Effector memory CD8-positive, alpha-beta T cell (primary cell): ENCODE data around the gene PTPRE.

Experiments
- ATAC-seq: fragments of 150-1000 bp; cut with Tn5 transposase; replicated peaks from 2 replicates; pipeline ENCODE4 v1.10.0; 2021; ENCODE audit warnings: mild to moderate bottlenecking, moderate library complexity
- DNase-seq, 3 experiments: peaks; one replicate each; pipeline ENCODE4 v3.0.0; 2021
- H3K27ac Mint-ChIP-seq, 2 donors: one replicate each; pipeline ENCODE4 v1.8.0; 2022; ENCODE audit warnings: mild to moderate bottlenecking in 2 of 2, mixed read lengths in 2 of 2, moderate library complexity in 2 of 2
- H3K27me3 Mint-ChIP-seq, 2 donors: one replicate each; pipeline ENCODE4 v1.8.0; 2022; ENCODE audit warnings: mixed read lengths in 2 of 2
- H3K36me3 Mint-ChIP-seq: one replicate; pipeline ENCODE4 v1.8.0; 2022; ENCODE audit warnings: mild to moderate bottlenecking, moderate library complexity, mixed read lengths; ENCODE audit not compliant: insufficient read depth
- H3K4me1 Mint-ChIP-seq, 2 donors: one replicate each; pipeline ENCODE4 v1.8.0; 2022; ENCODE audit warnings: low read depth in 2 of 2, mixed read lengths in 2 of 2
- H3K4me3 Mint-ChIP-seq, 2 donors: one replicate each; pipeline ENCODE4 v1.8.0; 2022; ENCODE audit warnings: mild to moderate bottlenecking in 2 of 2, mixed read lengths in 2 of 2, moderate library complexity in 2 of 2
- H3K9me3 Mint-ChIP-seq, 2 donors: one replicate each; pipeline ENCODE4 v1.8.0; 2022; ENCODE audit warnings: mixed read lengths in 2 of 2

Gene PTPRE

GRCh38 chr10:128036011-128036615, 129.2 kb downstream of the PTPRE start:
- ATAC-seq (no peak), DNase-seq (no peak)
- Mint-ChIP-seq H3K27me3 (no peaks in the 10 kb centered on the region), H3K9me3 (no peaks in the 10 kb centered on the region), H3K36me3 (no peaks in the 10 kb centered on the region), H3K27ac (peak overlapping the region in 1 of 2 donors; percentile 49), H3K4me3 (no peak overlapping the region), H3K4me1 (peaks cover 7 to 9% of the 10 kb centered on the region in 2 donors)

GRCh38 chr10:128036746-128037543, 130.0 kb downstream of the PTPRE start:
- H3K4me3 Mint-ChIP-seq = no peak overlapping the region
- H3K27me3 Mint-ChIP-seq = no peaks in the 10 kb centered on the region
- H3K4me1 Mint-ChIP-seq = peaks cover 10 to 11% of the 10 kb centered on the region in 2 donors
- ATAC-seq (no peak), DNase-seq (no peak)
- H3K27ac Mint-ChIP-seq = no peak overlapping the region
- H3K36me3 Mint-ChIP-seq = peaks cover 3% of the 10 kb centered on the region
- no peaks in the 10 kb centered on the region for H3K9me3 Mint-ChIP-seq

GRCh38 chr10:128040096-128040495, 133.2 kb downstream of the PTPRE start:
- H3K9me3 Mint-ChIP-seq = no peaks in the 10 kb centered on the region
- peaks cover 5% of the 10 kb centered on the region for H3K36me3 Mint-ChIP-seq
- DNase-seq (no peak), ATAC-seq (no peak)
- peaks cover 18% of the 10 kb centered on the region in 2 donors for H3K4me1 Mint-ChIP-seq
- H3K27me3 Mint-ChIP-seq = no peaks in the 10 kb centered on the region
- peak overlapping the region in 1 of 2 donors; percentile 83 for H3K27ac Mint-ChIP-seq
- no peak overlapping the region for H3K4me3 Mint-ChIP-seq

GRCh38 chr10:128040681-128041080, 133.8 kb downstream of the PTPRE start:
- ATAC-seq (no peak), DNase-seq (no peak)
- Mint-ChIP-seq H3K9me3 (no peaks in the 10 kb centered on the region), H3K36me3 (peaks cover 11% of the 10 kb centered on the region), H3K27ac (peak overlapping the region in 1 of 2 donors; percentile 93), H3K27me3 (no peaks in the 10 kb centered on the region), H3K4me1 (peaks cover 15 to 21% of the 10 kb centered on the region in 2 donors), H3K4me3 (no peak overlapping the region)

GRCh38 chr10:128042131-128042610, 135.3 kb downstream of the PTPRE start:
- H3K27ac Mint-ChIP-seq = peak overlapping the region; percentile 89 to 93
- DNase-seq = peak; percentile 35 to 52 (median 38)
- H3K4me1 Mint-ChIP-seq = peaks cover 19 to 24% of the 10 kb centered on the region in 2 donors
- H3K4me3 Mint-ChIP-seq = peak overlapping the region; percentile 34 to 64
- peak; percentile 88 for ATAC-seq
- no peaks in the 10 kb centered on the region for H3K27me3 Mint-ChIP-seq
- no peaks in the 10 kb centered on the region for H3K9me3 Mint-ChIP-seq
- peaks cover 12% of the 10 kb centered on the region for H3K36me3 Mint-ChIP-seq

- H3K27me3 Mint-ChIP-seq = no peaks in the 10 kb centered on the region
- H3K9me3 Mint-ChIP-seq = no peaks in the 10 kb centered on the region
- peaks cover 22% of the 10 kb centered on the region for H3K36me3 Mint-ChIP-seq
- H3K4me3 Mint-ChIP-seq = no peak overlapping the region
- H3K27ac Mint-ChIP-seq = no peak overlapping the region
- peaks cover 27 to 31% of the 10 kb centered on the region in 2 donors for H3K4me1 Mint-ChIP-seq
- ATAC-seq (no peak), DNase-seq (no peak)
Measured at GRCh38 chr10:128043259-128044045, 136.5 kb downstream of the PTPRE start.

GRCh38 chr10:128044186-128044585, 137.3 kb downstream of the PTPRE start:
- Mint-ChIP-seq H3K9me3 (no peaks in the 10 kb centered on the region), H3K36me3 (peaks cover 28% of the 10 kb centered on the region), H3K27me3 (no peaks in the 10 kb centered on the region), H3K4me3 (no peak overlapping the region), H3K27ac (no peak overlapping the region), H3K4me1 (peaks cover 34 to 36% of the 10 kb centered on the region in 2 donors)
- DNase-seq (no peak), ATAC-seq (no peak)

GRCh38 chr10:128044961-128045832, 138.3 kb downstream of the PTPRE start:
- Mint-ChIP-seq H3K36me3 (peaks cover 30% of the 10 kb centered on the region), H3K9me3 (no peaks in the 10 kb centered on the region), H3K4me1 (peaks cover 37 to 40% of the 10 kb centered on the region in 2 donors), H3K4me3 (peak overlapping the region; percentile 33 to 48), H3K27me3 (no peaks in the 10 kb centered on the region), H3K27ac (peak overlapping the region; percentile 99)
- DNase-seq = no peak
- no peak for ATAC-seq

GRCh38 chr10:128045833-128046120, 138.9 kb downstream of the PTPRE start:
- H3K27ac Mint-ChIP-seq = peak overlapping the region; percentile 99
- H3K4me1 Mint-ChIP-seq = peaks cover 43 to 46% of the 10 kb centered on the region in 2 donors
- peak overlapping the region; percentile 48 to 87 for H3K4me3 Mint-ChIP-seq
- no peak for DNase-seq
- H3K36me3 Mint-ChIP-seq = peaks cover 36% of the 10 kb centered on the region
- H3K9me3 Mint-ChIP-seq = no peaks in the 10 kb centered on the region
- no peaks in the 10 kb centered on the region for H3K27me3 Mint-ChIP-seq
- ATAC-seq = no peak

GRCh38 chr10:128046156-128046952, 139.5 kb downstream of the PTPRE start:
- Mint-ChIP-seq H3K4me3 (peak overlapping the region; percentile 87 to 97), H3K27ac (peak overlapping the region; percentile 99), H3K9me3 (no peaks in the 10 kb centered on the region), H3K27me3 (no peaks in the 10 kb centered on the region), H3K36me3 (peaks cover 41% of the 10 kb centered on the region), H3K4me1 (peaks cover 47 to 50% of the 10 kb centered on the region in 2 donors)
- DNase-seq (no peak), ATAC-seq (no peak)

- DNase-seq (no peak), ATAC-seq (no peak)
- Mint-ChIP-seq H3K9me3 (no peaks in the 10 kb centered on the region), H3K27ac (peak overlapping the region; percentile 99), H3K4me3 (peak overlapping the region; percentile 87 to 97), H3K27me3 (no peaks in the 10 kb centered on the region), H3K4me1 (peaks cover 48 to 52% of the 10 kb centered on the region in 2 donors), H3K36me3 (peaks cover 44% of the 10 kb centered on the region)
Measured at GRCh38 chr10:128046953-128047290, 140.0 kb downstream of the PTPRE start.

- Mint-ChIP-seq H3K4me3 (peak overlapping the region; percentile 87 to 97), H3K9me3 (no peaks in the 10 kb centered on the region), H3K27ac (peak overlapping the region; percentile 99), H3K36me3 (peaks cover 48% of the 10 kb centered on the region), H3K27me3 (no peaks in the 10 kb centered on the region), H3K4me1 (peaks cover 48 to 52% of the 10 kb centered on the region in 2 donors)
- DNase-seq (peak; percentile 78 to 79 (median 79)), ATAC-seq (peak; percentile 88)
Measured at GRCh38 chr10:128047351-128047750, 140.4 kb downstream of the PTPRE start.
